ENCODE data around the gene RASSF7. TPM values are rescaled to one million over a fixed set of nuclear protein-coding genes. Genes with fewer than 3 reads are reported as not detected.

RASSF7 gene
- total and polyA plus RNA-seq, 2 donors from 2014 or later, result 106 to 108 TPM

GRCh38 chr11:526192-526591, 34.6 kb upstream of the RASSF7 start:
- DNase-seq, result peak in 1 of 5 donors; percentile 37
- TF ChIP-seq, protein P1, sequence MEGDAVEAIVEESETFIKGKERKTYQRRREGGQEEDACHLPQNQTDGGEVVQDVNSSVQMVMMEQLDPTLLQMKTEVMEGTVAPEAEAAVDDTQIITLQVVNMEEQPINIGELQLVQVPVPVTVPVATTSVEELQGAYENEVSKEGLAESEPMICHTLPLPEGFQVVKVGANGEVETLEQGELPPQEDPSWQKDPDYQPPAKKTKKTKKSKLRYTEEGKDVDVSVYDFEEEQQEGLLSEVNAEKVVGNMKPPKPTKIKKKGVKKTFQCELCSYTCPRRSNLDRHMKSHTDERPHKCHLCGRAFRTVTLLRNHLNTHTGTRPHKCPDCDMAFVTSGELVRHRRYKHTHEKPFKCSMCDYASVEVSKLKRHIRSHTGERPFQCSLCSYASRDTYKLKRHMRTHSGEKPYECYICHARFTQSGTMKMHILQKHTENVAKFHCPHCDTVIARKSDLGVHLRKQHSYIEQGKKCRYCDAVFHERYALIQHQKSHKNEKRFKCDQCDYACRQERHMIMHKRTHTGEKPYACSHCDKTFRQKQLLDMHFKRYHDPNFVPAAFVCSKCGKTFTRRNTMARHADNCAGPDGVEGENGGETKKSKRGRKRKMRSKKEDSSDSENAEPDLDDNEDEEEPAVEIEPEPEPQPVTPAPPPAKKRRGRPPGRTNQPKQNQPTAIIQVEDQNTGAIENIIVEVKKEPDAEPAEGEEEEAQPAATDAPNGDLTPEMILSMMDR (IDR thresholded peaks at IDR 0.05; ENCODE audit: borderline replicate concordance, extremely low read depth, insufficient read depth), result no peak

GRCh38 chr11:528166-528814, 32.5 kb upstream of the RASSF7 start:
- FAIRE-seq, result no peak
- Histone ChIP-seq H3K36me3 (ENCODE audit: control insufficient read depth in 2 of 3, insufficient read depth in 3 of 3, low read length in 3 of 3) (no peaks in the 10 kb centered on the region), H3K9me3 (ENCODE audit: control insufficient read depth in 2 of 3, insufficient read depth in 1 of 3, low read length in 3 of 3) (no peaks in the 10 kb centered on the region), H3K27ac (ENCODE audit: low read depth in 2 of 2, low read length in 2 of 2) (no peak overlapping the region), H3K4me3 (ENCODE audit: low read length in 3 of 3) (no peak overlapping the region), H3K9ac (ENCODE audit: low read length in 3 of 3) (no peak overlapping the region), H3K27me3 (ENCODE audit: control insufficient read depth, insufficient read depth, low read length) (no peaks in the 10 kb centered on the region), H3K4me1 (ENCODE audit: control insufficient read depth in 2 of 3, insufficient read depth in 2 of 3, low read depth in 1 of 3, low read length in 3 of 3) (no peaks in the 10 kb centered on the region)
- intact Hi-C loops (cut with DNase I), result no loop called here
- TF ChIP-seq, protein P1 (IDR thresholded peaks at IDR 0.05; ENCODE audit: borderline replicate concordance, extremely low read depth, insufficient read depth), result no peak
- DNase-seq, result peak in 1 of 5 donors; percentile 40

More at GRCh38 chr11:526192-526591, 34.6 kb upstream of the RASSF7 start:
- no peak for FAIRE-seq
- Histone ChIP-seq H3K4me1 (ENCODE audit: control insufficient read depth in 2 of 3, insufficient read depth in 2 of 3, low read depth in 1 of 3, low read length in 3 of 3) (no peaks in the 10 kb centered on the region), H3K27me3 (ENCODE audit: control insufficient read depth, insufficient read depth, low read length) (no peaks in the 10 kb centered on the region), H3K4me3 (ENCODE audit: low read length in 3 of 3) (no peak overlapping the region), H3K9ac (ENCODE audit: low read length in 3 of 3) (no peak overlapping the region), H3K36me3 (ENCODE audit: control insufficient read depth in 2 of 3, insufficient read depth in 3 of 3, low read length in 3 of 3) (no peaks in the 10 kb centered on the region), H3K27ac (ENCODE audit: low read depth in 2 of 2, low read length in 2 of 2) (no peak overlapping the region), H3K9me3 (ENCODE audit: control insufficient read depth in 2 of 3, insufficient read depth in 1 of 3, low read length in 3 of 3) (no peaks in the 10 kb centered on the region)
- intact Hi-C loops (cut with DNase I), result no loop called here

GRCh38 chr11:528815-529727, 31.7 kb upstream of the RASSF7 start:
- FAIRE-seq (no peak), DNase-seq (peak in 1 of 5 donors; percentile 51)
- no peaks in the 10 kb centered on the region for H3K9me3 ChIP-seq (ENCODE audit: control insufficient read depth in 2 of 3, insufficient read depth in 1 of 3, low read length in 3 of 3)
- TF ChIP-seq, protein P1 (IDR thresholded peaks at IDR 0.05; ENCODE audit: borderline replicate concordance, extremely low read depth, insufficient read depth), result no peak
- H3K4me1 ChIP-seq (ENCODE audit: control insufficient read depth in 2 of 3, insufficient read depth in 2 of 3, low read depth in 1 of 3, low read length in 3 of 3), result peaks cover 0 to 4% (median under 1%) of the 10 kb centered on the region in 3 donors
- H3K27ac ChIP-seq (ENCODE audit: low read depth in 2 of 2, low read length in 2 of 2), result no peak overlapping the region
- H3K9ac ChIP-seq (ENCODE audit: low read length in 3 of 3), result no peak overlapping the region
- no peaks in the 10 kb centered on the region for H3K27me3 ChIP-seq (ENCODE audit: control insufficient read depth, insufficient read depth, low read length)
- no peaks in the 10 kb centered on the region for H3K36me3 ChIP-seq (ENCODE audit: control insufficient read depth in 2 of 3, insufficient read depth in 3 of 3, low read length in 3 of 3)
- intact Hi-C loops (cut with DNase I), result no loop called here
- no peak overlapping the region for H3K4me3 ChIP-seq (ENCODE audit: low read length in 3 of 3)
